Activated T-cell treated with anti-CD3 and anti-CD28 coated beads, Interleukin-2, amount 50 U/mL, for 4 hours (primary cell): ENCODE data around the gene RIN1. TPM values are rescaled to one million over a fixed set of nuclear protein-coding genes. Genes with fewer than 3 reads are reported as not detected.

Experiments
- ATAC-seq, 2 donors: fragments of 200-7000 bp; cut with Tn5 transposase; one replicate each; pipeline ENCODE4 v1.10.0; 2021
- DNase-seq: peaks from one replicate; pipeline ENCODE4 v3.0.0-alpha.2; 2020
- H3K27me3 Mint-ChIP-seq: one replicate; pipeline ENCODE4 v1.8.0; 2021; ENCODE audit warnings: low read depth, mixed read lengths
- H3K36me3 Mint-ChIP-seq: one replicate; pipeline ENCODE4 v1.8.0; 2022; ENCODE audit warnings: mixed read lengths; ENCODE audit not compliant: insufficient read depth
- H3K4me1 Mint-ChIP-seq: one replicate; pipeline ENCODE4 v1.8.0; 2021; ENCODE audit warnings: low read depth, mixed read lengths
- H3K4me3 Mint-ChIP-seq: one replicate; pipeline ENCODE4 v1.8.0; 2021; ENCODE audit warnings: mild to moderate bottlenecking, moderate library complexity, mixed read lengths
- H3K9me3 Mint-ChIP-seq: one replicate; pipeline ENCODE4 v1.8.0; 2021; ENCODE audit warnings: mixed read lengths
- total RNA-seq, 3 donors: library from RNA; stranded (reverse); gene quantifications; one replicate each; pipeline ENCODE4 v1.2.1, GENCODE V29; 2021

RIN1 gene
- total RNA-seq, 3 donors from 2014 or later = 1.4 to 2.2 (median 1.7) TPM

DNA sequence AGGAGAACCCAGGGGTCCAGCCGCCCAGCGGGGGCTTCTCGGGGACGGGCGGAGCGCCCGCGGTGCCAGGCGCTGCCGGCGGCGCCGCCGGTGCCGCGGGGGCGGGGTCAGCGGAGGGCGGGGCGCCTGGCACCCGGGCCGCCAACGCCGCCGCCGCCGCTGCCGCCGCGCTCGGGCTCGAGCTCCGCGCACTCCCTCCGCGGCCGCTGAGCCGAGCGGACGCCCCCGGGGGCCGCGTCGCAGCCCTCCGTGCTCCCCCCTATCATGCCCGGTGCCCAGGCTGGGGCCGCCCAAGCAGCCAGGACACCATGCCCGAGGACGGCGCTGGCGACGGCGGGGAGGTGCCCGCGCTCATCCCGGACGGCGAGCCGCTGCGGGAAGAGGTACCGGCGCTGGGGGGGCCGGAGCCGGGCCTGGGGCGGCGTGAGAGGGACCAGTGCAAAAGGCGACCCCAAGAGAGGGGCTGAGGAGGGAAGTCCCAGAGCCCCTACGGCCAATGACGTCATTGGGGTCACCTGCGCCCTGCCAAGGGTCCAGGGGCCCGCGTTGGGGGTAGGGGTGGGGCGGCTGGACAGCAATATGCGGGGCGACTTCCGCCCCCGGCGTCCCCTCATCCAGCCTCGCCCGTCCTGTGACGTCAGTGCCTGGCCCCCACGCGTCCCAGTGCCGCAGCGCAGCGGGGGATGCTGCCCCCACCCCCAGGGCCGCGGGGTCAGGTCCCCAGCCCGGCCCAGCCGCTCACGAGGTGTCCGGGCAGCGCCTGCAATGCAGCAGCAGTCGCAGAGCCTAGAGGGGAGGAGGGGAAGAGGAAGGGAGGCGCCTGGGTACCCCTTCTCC, 44.3 kb downstream of the RIN1 start, which contains the start of gene TMEM151A:
Gene TMEM151A (plus strand): TSS at position 189 of the 837 bp plus-strand sequence. CDS start 120 bp downstream, at position 309.
- Mint-ChIP-seq H3K4me1 (peaks cover 24% of the 10 kb centered on the region), H3K4me3 (peak within 1 kb of the TSS; percentile 94), H3K36me3 (no peaks in the 10 kb centered on the region), H3K9me3 (no peaks in the 10 kb centered on the region), H3K27me3 (peaks cover 20% of the 10 kb centered on the region)
- ATAC-seq (no peak), DNase-seq (no peak)

DNA sequence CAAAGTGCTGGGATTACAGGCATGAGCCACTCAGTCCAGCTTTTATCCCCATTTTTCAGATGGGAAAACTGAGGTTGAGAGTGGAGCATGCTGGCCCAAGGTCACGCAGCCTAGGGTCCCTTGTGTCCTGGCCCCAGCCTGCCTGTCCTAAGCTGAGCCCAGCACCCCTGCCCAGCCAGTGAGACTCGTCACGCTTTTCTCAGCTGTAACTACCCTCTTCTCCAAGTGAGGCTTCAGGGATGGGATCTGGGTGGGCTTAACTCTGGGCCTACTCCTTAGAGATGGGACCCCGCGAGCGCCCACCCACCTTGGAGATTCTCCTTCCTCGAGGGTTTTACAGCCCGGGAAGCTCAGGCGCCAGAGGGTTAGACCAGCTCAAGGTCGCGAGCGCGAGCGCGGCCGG, 44.9 kb downstream of the RIN1 start:
- H3K4me1 Mint-ChIP-seq = peaks cover 24% of the 10 kb centered on the region
- DNase-seq = no peak
- peak overlapping the region; percentile 94 for H3K4me3 Mint-ChIP-seq
- H3K27me3 Mint-ChIP-seq = peaks cover 20% of the 10 kb centered on the region
- no peaks in the 10 kb centered on the region for H3K9me3 Mint-ChIP-seq
- H3K36me3 Mint-ChIP-seq = no peaks in the 10 kb centered on the region
- ATAC-seq = no peak

DNA sequence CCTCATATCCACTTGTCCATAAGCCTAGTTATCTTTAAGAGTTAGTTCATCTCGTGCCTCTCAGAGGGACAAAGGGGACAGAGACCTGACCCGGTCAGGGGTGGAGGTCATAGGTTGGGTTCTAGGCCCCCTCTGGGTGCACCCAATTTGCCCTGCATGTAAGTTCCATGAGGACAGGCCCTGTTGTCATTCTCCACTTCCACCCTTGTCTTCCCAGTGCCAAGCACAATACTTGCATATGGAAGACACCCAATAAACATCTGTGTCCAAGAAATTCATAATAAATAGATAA, 46.0 kb downstream of the RIN1 start:
- Mint-ChIP-seq H3K36me3 (peaks cover 2% of the 10 kb centered on the region), H3K9me3 (no peaks in the 10 kb centered on the region), H3K4me3 (peak overlapping the region; percentile 94), H3K27me3 (peaks cover 20% of the 10 kb centered on the region), H3K4me1 (peaks cover 24% of the 10 kb centered on the region)
- ATAC-seq (no peak), DNase-seq (no peak)

DNA sequence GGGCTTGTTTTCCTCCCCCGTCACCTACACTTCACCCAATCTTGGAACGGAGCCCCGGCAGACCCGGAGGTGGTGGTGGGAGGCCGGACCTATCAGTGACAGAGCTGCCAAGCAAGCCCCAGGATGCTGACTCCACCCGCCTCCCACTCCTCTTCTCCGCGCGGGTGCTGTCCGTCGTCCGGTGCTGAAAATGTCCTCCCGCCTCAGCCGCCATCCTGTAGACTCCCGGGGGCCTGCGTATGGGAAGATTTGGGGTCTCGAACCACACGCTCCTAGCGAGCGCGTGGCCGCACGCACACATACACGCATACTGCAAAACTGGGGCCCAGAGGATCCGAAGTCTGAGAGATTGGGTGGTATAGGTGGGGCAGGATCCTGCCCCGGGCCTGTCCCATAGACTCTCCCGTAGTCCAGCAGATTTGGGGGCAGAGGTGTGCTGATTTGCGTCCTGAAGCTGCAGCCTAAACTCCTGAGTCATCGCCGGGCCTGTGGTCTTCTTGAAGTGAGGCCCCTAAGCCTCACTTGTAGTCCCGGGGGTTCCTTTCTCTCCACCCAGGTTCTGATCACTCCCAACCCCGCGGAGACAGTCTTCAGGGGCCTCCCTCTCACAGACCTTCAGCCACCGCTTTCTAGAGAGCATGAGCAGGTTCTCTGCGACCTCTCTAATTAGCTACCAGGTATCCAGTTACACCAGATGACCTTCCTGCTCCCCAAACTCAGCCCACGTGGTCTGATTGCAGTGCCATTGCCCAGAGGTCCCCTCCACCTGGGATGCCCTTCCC, 46.5 kb downstream of the RIN1 start:
- DNase-seq = peak; percentile 71
- H3K36me3 Mint-ChIP-seq = peaks cover 2% of the 10 kb centered on the region
- H3K4me1 Mint-ChIP-seq = peaks cover 24% of the 10 kb centered on the region
- ATAC-seq = peak; percentile 70 to 73
- H3K27me3 Mint-ChIP-seq = peaks cover 20% of the 10 kb centered on the region
- H3K9me3 Mint-ChIP-seq = no peaks in the 10 kb centered on the region
- peak overlapping the region; percentile 94 for H3K4me3 Mint-ChIP-seq

DNA sequence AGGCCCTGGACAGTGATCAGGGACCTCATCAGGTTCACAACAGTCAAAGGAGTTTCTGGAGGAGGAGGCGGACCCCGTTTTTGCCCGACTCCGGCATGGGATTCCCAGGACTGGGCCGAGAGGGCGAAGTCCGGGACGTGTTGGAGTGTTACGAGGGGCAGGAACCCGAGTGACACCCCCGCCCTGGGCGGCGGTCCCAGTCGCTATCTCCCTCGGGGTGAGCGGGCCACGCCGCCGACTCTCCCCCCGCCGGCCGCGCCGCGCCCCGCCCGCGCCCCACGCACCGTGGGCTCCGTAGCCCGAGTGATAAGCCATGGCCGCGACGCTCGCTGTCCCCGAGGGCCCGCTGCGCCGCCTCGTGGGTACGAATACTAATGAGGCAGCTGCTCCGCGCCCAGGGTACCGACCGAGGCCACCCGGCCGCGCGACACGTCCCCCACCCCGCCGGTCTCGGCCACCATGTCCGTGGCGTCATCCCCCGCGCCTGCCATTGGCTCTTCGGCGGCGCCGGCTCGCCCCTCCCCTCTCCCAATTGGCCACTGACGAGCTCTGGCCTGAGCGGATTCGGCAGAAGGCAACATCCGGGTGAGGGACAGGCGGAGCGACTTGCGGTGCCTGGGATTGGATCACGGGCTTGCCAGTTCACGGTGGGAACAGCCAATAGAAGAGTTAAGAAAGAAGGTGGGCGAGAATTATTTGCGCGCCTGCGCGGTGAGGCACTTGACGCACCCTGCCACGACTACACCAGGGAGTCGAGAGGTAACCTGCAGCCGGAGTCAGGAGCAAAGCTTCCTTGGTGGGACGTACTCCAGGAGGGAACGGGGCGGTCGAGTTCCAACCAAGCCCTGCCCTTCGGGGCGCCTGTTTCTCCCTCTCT, 47.3 kb downstream of the RIN1 start, which contains the start of gene YIF1A:
Gene YIF1A (minus strand): TSS at position 473 of the 877 bp plus-strand sequence. CDS start 158 bp downstream, at position 315.
- Mint-ChIP-seq H3K4me3 (peak within 1 kb of the TSS; percentile 94), H3K36me3 (peaks cover 2% of the 10 kb centered on the region), H3K4me1 (peaks cover 24% of the 10 kb centered on the region), H3K27me3 (peaks cover 17% of the 10 kb centered on the region), H3K9me3 (no peaks in the 10 kb centered on the region)
- ATAC-seq (peak; percentile 94 to 95), DNase-seq (peak; percentile 96)

DNA sequence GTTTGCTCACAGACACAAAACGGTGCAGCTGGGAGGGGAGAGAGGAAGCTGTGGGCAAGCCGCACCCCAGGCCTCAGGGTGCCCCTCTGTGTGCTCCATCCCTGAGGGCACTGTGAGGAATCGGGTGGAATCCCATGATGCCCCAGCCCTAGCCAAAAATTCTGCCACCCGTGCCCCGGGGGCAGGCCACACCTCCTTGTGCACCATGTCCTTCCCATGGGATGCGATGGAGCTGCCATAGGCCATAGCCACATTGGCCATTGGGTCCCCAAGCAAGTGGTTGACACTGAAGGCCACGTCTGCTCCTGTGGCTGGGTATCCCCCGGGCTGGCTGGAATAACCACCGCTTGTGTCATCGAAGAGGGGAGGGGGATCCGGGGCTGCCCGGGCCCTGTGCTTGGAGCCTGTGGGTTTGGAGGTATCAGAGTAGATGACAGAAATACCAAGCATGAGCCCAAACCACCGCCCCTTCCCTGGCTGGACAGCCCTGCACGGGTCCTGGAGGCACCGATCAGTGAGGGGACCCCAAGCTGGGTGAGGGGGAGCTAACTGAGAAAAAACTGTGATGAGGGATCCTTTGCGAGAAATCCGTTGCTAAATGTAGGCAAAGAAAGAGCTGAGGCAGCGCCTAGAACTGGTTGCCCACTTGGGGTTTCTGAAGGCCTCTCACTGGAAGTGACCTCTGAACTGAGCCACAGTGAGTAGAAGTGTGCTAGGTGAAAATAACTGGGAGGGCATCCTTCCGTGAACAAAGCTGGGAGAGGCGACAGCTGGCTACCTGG, 48.2 kb downstream of the RIN1 start:
- no peaks in the 10 kb centered on the region for H3K9me3 Mint-ChIP-seq
- DNase-seq = no peak
- peaks cover 26% of the 10 kb centered on the region for H3K4me1 Mint-ChIP-seq
- H3K27me3 Mint-ChIP-seq = peaks cover 12% of the 10 kb centered on the region
- H3K4me3 Mint-ChIP-seq = peak overlapping the region; percentile 94
- ATAC-seq = no peak
- H3K36me3 Mint-ChIP-seq = peaks cover 2% of the 10 kb centered on the region

DNA sequence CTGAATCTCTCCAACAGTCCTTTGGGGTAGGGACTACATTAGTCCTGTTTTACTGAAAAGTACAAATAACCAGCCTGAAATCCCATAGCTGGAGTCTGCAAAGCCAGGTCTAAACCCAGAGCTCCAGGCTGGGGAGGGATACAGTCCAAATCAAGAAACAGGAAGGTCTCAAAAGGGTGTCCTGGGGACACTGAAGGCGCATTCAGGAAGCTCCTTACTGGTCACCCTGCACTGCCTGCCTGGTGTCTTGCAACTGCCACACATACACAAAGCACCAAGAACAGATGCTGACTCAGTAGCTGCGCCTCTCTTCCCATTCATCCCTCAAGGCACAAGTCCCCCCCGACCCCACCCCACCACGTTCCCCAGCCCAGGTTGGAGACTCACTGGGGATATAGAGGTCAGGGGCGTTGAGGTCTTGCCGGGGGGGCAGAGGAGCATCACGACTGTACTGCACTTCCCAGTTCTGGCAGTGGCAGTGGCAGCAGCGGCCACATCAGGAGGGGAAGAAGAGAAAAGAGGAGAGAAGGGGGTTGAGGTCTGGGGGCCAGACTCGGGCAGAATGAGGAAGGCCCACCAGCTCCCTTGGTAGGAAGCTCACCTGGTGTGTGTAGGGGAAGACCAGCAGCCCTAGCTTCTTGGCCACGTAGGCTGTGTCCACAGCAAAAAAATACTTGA, 48.9 kb downstream of the RIN1 start:
- H3K27me3 Mint-ChIP-seq = peaks cover 5% of the 10 kb centered on the region
- no peak for DNase-seq
- H3K4me1 Mint-ChIP-seq = peaks cover 31% of the 10 kb centered on the region
- ATAC-seq = no peak
- peak overlapping the region; percentile 94 for H3K4me3 Mint-ChIP-seq
- peaks cover 2% of the 10 kb centered on the region for H3K36me3 Mint-ChIP-seq
- no peaks in the 10 kb centered on the region for H3K9me3 Mint-ChIP-seq

DNA sequence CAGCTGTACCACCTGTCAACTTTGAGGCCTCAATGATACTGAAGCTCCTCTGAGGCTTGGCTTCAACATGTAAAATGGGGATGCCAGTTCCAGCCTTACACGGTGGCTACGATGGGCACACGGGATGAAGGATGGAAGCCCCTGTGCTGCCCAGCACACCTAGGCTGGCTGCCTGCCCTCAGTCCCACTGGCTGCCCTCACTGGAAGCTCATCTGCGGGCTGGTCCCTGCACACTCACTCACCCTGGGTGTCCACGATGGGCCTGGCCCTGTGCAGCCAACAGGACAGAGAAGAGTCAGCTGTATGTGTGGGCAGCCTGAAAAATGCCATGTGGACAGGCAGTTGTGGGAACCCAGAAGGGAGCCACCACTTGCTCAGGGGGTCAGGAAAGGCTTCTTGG, 49.5 kb downstream of the RIN1 start:
- no peaks in the 10 kb centered on the region for H3K9me3 Mint-ChIP-seq
- H3K4me1 Mint-ChIP-seq = peaks cover 37% of the 10 kb centered on the region
- peaks cover 2% of the 10 kb centered on the region for H3K36me3 Mint-ChIP-seq
- peaks cover 5% of the 10 kb centered on the region for H3K27me3 Mint-ChIP-seq
- no peak for ATAC-seq
- H3K4me3 Mint-ChIP-seq = peak overlapping the region; percentile 94
- no peak for DNase-seq

DNA sequence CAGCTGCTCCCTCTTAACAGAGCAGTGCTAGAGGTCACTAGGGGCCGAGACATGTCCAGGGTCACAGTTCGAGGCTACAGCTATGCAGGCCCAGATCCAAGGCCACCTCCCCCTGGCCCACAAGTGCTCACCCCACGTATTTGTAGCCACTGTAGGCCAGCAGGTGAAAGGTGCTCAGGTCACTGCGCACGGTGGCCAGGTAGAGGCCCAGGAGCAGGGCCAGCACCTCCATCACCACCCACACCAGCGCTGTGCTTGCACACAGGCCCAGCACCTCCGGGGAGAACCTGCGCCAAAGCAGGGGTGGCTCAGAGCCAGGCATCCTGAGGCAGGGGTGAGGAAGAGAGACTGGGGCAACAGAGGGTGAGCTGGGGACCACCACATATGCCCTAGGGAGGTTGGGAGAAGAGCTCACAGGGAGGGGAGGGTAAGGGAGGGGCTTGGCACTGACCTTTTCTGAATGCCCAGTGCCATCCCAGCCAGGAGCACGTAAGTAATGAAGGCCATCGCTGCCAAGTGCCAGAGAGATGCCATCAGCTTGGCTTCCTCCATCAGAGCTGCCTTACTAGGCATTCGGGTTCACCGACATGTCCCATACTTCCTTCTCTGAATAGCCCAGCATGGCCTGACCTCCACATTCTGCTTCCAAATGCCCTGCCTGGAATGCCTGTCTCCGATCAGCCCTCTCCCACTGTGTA, 50.8 kb downstream of the RIN1 start:
- peaks cover 2% of the 10 kb centered on the region for H3K36me3 Mint-ChIP-seq
- H3K4me1 Mint-ChIP-seq = peaks cover 38% of the 10 kb centered on the region
- H3K4me3 Mint-ChIP-seq = no peak overlapping the region

DNA sequence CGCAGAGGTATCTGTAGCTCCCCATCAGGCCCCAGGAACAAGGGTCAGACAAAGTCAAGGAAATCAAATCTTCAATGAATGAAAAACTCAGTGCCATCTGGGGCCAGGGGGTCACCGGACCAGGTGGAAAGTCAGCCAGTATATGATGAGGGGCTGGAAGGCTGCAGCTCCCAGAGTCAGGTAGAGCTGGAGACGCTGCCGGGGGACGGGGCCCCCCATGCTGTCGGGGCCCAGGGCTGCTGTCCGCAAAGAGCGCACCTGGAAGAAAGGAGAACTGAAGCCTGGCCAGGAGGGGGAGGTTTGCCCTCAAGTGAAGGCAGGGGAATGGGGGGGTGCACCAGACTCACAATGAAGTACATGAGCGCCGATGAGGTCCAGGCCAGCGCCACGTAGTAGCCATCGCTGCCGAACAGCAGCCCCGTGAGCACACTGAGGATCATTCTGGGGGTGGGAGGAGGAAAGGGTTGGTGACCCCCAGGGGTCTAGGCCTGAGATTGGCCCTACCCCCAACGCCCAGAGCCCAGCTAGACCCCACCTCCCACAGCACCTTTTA, 51.6 kb downstream of the RIN1 start:
- Mint-ChIP-seq H3K9me3 (no peaks in the 10 kb centered on the region), H3K27me3 (no peaks in the 10 kb centered on the region), H3K4me1 (peaks cover 31% of the 10 kb centered on the region), H3K36me3 (peaks cover 2% of the 10 kb centered on the region), H3K4me3 (no peak overlapping the region)
- ATAC-seq = no peak
- no peak for DNase-seq

More for the DNA sequence above, 50.8 kb downstream of the RIN1 start:
- DNase-seq (no peak), ATAC-seq (no peak)
- Mint-ChIP-seq H3K27me3 (no peaks in the 10 kb centered on the region), H3K9me3 (no peaks in the 10 kb centered on the region)

DNA sequence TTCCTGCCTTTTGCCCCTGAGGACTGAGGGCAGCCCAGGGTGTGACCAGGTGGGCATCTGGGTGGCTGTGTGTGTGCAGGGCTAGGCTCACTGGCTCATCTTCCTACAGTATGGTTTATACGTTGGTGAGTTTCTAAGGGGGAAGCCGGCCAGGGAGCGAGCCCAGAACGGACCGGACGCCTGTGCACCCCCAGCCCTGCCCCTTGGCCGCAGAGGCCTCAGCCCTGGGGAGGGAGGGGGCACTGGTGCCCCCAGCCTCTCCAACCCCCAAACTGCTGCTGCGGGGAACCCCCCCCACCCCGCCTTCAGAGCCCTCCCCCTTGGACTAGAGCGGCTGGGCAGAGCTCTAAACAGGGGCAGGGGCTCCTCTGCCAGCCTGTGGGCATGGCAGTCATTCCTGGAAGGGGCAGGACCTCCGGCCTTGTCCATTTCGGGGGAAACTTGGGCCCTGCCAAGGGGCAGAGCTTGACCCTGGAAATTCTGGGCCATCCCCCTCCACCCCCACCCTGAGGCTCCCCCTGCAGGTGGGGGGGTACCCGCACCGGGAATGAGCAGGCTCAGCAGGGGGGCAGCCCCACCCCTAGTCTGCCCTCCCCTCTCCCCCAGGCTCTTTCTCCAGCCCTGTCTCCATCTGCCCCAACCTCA, 52.7 kb downstream of the RIN1 start:
- Mint-ChIP-seq H3K4me1 (peaks cover 32% of the 10 kb centered on the region), H3K36me3 (peaks cover 2% of the 10 kb centered on the region), H3K9me3 (no peaks in the 10 kb centered on the region), H3K27me3 (no peaks in the 10 kb centered on the region), H3K4me3 (no peak overlapping the region)
- DNase-seq (no peak), ATAC-seq (no peak)
